Neural cell (in vitro differentiated cells): ENCODE data around the gene BTK.

Experiments
- EP300 ChIP-seq: fragments of 450-650 bp; conservative IDR thresholded peaks from 2 replicates; pipeline ENCODE4 v1.6.1; 2014; ENCODE audit warnings: antibody characterized with exemption, mild to moderate bottlenecking, moderate library complexity; ENCODE audit not compliant: poor library complexity, severe bottlenecking
- EZH2 ChIP-seq: fragments of 200-600, 300-800 bp; shearing (Covaris generic), sonication (generic); IDR thresholded peaks from 2 replicates; pipeline ENCODE4 v1.6.1; 2014; ENCODE audit warnings: antibody characterized with exemption, low read length, borderline replicate concordance, mild to moderate bottlenecking; ENCODE audit not compliant: insufficient read depth, poor library complexity, severe bottlenecking
- POLR2AphosphoS5 ChIP-seq: IDR thresholded peaks from 2 replicates; pipeline ENCODE4 v1.6.1; 2012
- RAD21 ChIP-seq: fragments of 450-650 bp; conservative IDR thresholded peaks from 2 replicates; pipeline ENCODE4 v1.6.1; 2014; ENCODE audit warnings: antibody characterized with exemption, mild to moderate bottlenecking, moderate library complexity
- TAF1 ChIP-seq: IDR thresholded peaks from 2 replicates; pipeline ENCODE4 v1.6.1; 2012; ENCODE audit warnings: low read depth
- TF ChIP-seq, protein P1 (sequence below): fragments of 450-650 bp; IDR thresholded peaks from 2 replicates; pipeline ENCODE4 v1.5.1; 2014; ENCODE audit warnings: antibody characterized with exemption, mild to moderate bottlenecking, moderate library complexity; ENCODE audit not compliant: poor library complexity, severe bottlenecking

DNA sequence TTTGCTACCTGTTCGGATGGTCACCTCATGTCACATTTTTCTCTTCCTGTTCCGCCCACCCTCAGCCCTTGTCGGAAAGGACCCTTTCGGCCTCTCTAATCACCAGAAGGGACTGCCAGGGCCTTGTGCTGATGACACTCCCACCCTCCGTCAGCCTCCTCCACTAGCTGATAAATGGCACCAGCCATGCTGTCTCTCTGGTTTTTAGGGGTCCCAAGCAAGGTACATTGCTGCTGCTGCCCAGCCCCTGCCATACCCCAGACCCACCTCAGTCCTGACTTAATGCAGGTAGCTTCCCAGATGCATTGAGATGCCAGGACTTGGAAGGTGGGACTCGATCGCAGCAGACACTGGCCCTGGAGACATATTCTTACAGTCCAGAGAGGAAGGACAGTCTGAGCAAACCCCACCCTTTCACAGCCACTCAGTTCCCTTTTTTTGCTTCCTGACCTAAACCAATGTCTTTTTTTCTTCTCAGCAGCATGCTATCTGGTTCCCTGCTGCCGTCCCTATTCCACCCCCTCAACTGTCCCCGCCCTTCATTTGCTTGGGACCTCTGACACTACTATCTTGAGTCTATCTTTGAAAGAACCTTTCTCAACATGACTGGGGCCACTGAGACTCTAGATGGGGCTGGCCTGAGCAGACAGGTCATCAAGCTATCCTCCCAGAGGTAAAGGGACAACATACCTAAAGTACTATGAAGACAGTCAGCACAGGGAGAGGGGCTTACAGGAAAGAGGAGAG is at the start of gene BTK:
- TF ChIP-seq, protein P1, sequence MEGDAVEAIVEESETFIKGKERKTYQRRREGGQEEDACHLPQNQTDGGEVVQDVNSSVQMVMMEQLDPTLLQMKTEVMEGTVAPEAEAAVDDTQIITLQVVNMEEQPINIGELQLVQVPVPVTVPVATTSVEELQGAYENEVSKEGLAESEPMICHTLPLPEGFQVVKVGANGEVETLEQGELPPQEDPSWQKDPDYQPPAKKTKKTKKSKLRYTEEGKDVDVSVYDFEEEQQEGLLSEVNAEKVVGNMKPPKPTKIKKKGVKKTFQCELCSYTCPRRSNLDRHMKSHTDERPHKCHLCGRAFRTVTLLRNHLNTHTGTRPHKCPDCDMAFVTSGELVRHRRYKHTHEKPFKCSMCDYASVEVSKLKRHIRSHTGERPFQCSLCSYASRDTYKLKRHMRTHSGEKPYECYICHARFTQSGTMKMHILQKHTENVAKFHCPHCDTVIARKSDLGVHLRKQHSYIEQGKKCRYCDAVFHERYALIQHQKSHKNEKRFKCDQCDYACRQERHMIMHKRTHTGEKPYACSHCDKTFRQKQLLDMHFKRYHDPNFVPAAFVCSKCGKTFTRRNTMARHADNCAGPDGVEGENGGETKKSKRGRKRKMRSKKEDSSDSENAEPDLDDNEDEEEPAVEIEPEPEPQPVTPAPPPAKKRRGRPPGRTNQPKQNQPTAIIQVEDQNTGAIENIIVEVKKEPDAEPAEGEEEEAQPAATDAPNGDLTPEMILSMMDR: no peak
- TF ChIP-seq EZH2: no peak
- TF ChIP-seq TAF1: no peak
- no peak for TF ChIP-seq POLR2AphosphoS5
- no peak for TF ChIP-seq RAD21
- no peak for TF ChIP-seq EP300
